ENCODE results near the gene OR5AS1. TPM values are rescaled to one million over a fixed set of nuclear protein-coding genes. Genes with fewer than 3 reads are reported as not detected.
"Not testable (repeated sequence)": the region's sequence is repeated elsewhere in the genome, so short reads cannot be mapped to it uniquely, and the experiment has no call there.

Gene OR5AS1
- total RNA-seq, 4 donors from 2014 or later: not detected

- intact Hi-C loops (cut with DNase I; ENCODE audit: low total_unique reads): no loop called here
- TF ChIP-seq, protein P1, sequence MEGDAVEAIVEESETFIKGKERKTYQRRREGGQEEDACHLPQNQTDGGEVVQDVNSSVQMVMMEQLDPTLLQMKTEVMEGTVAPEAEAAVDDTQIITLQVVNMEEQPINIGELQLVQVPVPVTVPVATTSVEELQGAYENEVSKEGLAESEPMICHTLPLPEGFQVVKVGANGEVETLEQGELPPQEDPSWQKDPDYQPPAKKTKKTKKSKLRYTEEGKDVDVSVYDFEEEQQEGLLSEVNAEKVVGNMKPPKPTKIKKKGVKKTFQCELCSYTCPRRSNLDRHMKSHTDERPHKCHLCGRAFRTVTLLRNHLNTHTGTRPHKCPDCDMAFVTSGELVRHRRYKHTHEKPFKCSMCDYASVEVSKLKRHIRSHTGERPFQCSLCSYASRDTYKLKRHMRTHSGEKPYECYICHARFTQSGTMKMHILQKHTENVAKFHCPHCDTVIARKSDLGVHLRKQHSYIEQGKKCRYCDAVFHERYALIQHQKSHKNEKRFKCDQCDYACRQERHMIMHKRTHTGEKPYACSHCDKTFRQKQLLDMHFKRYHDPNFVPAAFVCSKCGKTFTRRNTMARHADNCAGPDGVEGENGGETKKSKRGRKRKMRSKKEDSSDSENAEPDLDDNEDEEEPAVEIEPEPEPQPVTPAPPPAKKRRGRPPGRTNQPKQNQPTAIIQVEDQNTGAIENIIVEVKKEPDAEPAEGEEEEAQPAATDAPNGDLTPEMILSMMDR (IDR thresholded peaks at IDR 0.05): no peak
- TF ChIP-seq POLR2A (IDR thresholded peaks at IDR 0.05): no peak
- H3K27me3 ChIP-seq: no peaks in the 10 kb centered on the region
- H3K36me3 ChIP-seq: no peaks in the 10 kb centered on the region
- H3K4me1 ChIP-seq: no peaks in the 10 kb centered on the region
- no peak for DNase-seq
- no peaks in the 10 kb centered on the region for H3K9me3 ChIP-seq
- H3K4me3 ChIP-seq: no peak overlapping the region
- H3K27ac ChIP-seq: no peak overlapping the region
Observed at GRCh38 chr11:56048480-56048879, 21.0 kb downstream of the OR5AS1 start.

DNA sequence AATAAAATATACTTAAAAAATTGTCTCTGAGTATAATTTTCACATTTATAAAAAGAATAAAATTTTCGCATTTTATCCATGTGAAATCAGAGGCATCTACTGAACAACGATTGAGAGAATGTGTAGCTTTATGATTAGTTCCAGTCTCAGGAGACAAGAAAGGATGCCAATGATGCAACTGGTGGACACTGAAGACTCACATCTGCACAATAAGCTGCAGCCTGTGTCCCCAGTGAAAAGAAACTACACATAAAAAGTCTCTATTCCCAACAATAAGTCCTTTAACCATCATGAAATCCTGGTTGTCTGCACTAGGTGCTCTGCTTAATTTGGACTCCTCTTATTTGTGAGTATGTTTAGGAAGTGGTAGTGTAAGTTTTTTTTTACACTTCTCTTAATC is 22.0 kb downstream of the OR5AS1 start:
- no peaks in the 10 kb centered on the region for H3K4me1 ChIP-seq
- TF ChIP-seq POLR2A (IDR thresholded peaks at IDR 0.05): no peak
- TF ChIP-seq, protein P1 (IDR thresholded peaks at IDR 0.05): no peak
- H3K9me3 ChIP-seq: no peaks in the 10 kb centered on the region
- H3K4me3 ChIP-seq: no peak overlapping the region
- no peak overlapping the region for H3K27ac ChIP-seq
- intact Hi-C loops (cut with DNase I; ENCODE audit: low total_unique reads): no loop called here
- no peaks in the 10 kb centered on the region for H3K36me3 ChIP-seq
- no peaks in the 10 kb centered on the region for H3K27me3 ChIP-seq
- no peak for DNase-seq

DNA sequence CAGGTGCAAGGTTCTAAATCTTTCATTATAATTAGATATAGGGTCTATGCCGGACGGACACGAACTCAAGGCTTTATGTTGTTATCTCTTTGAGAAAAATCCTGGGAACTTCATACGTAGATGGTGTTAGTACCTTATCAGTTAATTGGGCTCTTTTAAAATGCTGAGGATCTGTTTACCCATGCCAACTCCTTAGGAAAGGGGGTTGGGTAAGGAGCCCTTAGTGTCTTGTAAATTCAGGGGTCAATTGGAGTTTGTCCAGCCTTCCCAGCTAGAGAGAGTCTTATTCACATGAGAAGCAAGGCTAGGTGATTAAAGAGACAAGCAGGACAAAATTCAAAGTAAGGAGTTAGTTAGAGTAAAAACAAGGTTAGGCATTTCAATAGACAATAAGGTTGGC is 28.9 kb downstream of the OR5AS1 start:
- intact Hi-C loops (cut with DNase I; ENCODE audit: low total_unique reads); DNase-seq; H3K4me3 ChIP-seq; H3K9me3 ChIP-seq; H3K36me3 ChIP-seq; H3K27ac ChIP-seq; H3K27me3 ChIP-seq; H3K4me1 ChIP-seq: not testable (repeated sequence)

- H3K36me3 ChIP-seq; DNase-seq; H3K4me1 ChIP-seq; intact Hi-C loops (cut with DNase I; ENCODE audit: low total_unique reads); H3K27me3 ChIP-seq; H3K4me3 ChIP-seq; H3K27ac ChIP-seq; H3K9me3 ChIP-seq: not testable (repeated sequence)
Observed at GRCh38 chr11:56057661-56058237, 30.3 kb downstream of the OR5AS1 start.

GRCh38 chr11:56058260-56058780 is 30.9 kb downstream of the OR5AS1 start:
- H3K36me3 ChIP-seq; intact Hi-C loops (cut with DNase I; ENCODE audit: low total_unique reads); H3K27ac ChIP-seq; H3K9me3 ChIP-seq; H3K4me3 ChIP-seq; DNase-seq; H3K4me1 ChIP-seq; H3K27me3 ChIP-seq: not testable (repeated sequence)

DNA sequence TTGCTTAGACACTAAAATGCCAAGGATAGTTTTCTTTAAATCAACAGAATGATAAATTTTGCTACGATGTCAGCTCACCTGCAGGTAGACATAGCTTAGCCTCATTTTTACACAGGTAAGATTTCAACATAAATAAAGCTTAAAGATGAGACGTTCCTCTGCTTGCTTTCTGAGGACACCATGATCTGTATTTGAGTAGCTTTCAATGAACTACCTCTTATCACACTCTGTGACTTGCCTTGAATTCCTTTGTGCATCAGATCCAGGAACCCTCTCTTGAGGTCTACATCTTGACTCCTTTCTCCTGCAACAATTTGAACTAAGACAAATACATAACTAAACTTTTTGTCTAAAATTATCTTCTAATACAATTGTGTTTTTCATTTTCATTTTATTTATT is 39.5 kb downstream of the OR5AS1 start:
- H3K27me3 ChIP-seq: no peaks in the 10 kb centered on the region
- no peak overlapping the region for H3K27ac ChIP-seq
- no peaks in the 10 kb centered on the region for H3K4me1 ChIP-seq
- H3K9me3 ChIP-seq: no peaks in the 10 kb centered on the region
- peaks cover 0 to 3% of the 10 kb centered on the region in 2 donors for H3K36me3 ChIP-seq
- DNase-seq: no peak
- TF ChIP-seq, protein P1 (IDR thresholded peaks at IDR 0.05): no peak
- no peak for TF ChIP-seq POLR2A (IDR thresholded peaks at IDR 0.05)
- intact Hi-C loops (cut with DNase I; ENCODE audit: low total_unique reads): no loop called here
- no peak overlapping the region for H3K4me3 ChIP-seq

Other genes starting within 250 kb of the OR5AS1 start
- not detected for gene OR5D14, start 232.1 kb upstream of the OR5AS1 start, total RNA-seq
- not detected for gene OR5L1, start 216.3 kb upstream of the OR5AS1 start, total RNA-seq
- not detected for gene OR5D18, start 208.0 kb upstream of the OR5AS1 start, total RNA-seq
- gene OR5L2, start 200.4 kb upstream of the OR5AS1 start, total RNA-seq: not detected
- gene OR5D16, start 188.9 kb upstream of the OR5AS1 start, total RNA-seq: not detected
- gene TRIM51, start 144.4 kb upstream of the OR5AS1 start, total RNA-seq: not detected
- not detected for gene OR5W2, start 113.1 kb upstream of the OR5AS1 start, total RNA-seq
- gene OR5I1, start 91.3 kb upstream of the OR5AS1 start, total RNA-seq: not detected
- gene OR10AG1, start 57.7 kb upstream of the OR5AS1 start, total RNA-seq: not detected
- not detected for gene OR5F1, start 33.0 kb upstream of the OR5AS1 start, total RNA-seq
- not detected for gene OR8I2, start 65.7 kb downstream of the OR5AS1 start, total RNA-seq
- gene OR8H2, start 76.0 kb downstream of the OR5AS1 start, total RNA-seq: not detected
- gene OR8H3, start 94.7 kb downstream of the OR5AS1 start, total RNA-seq: not detected
- not detected for gene OR8J3, start 112.5 kb downstream of the OR5AS1 start, total RNA-seq
- not detected for gene OR8K5, start 132.7 kb downstream of the OR5AS1 start, total RNA-seq
- not detected for gene OR5J2, start 149.0 kb downstream of the OR5AS1 start, total RNA-seq
- not detected for gene OR5T2, start 206.6 kb downstream of the OR5AS1 start, total RNA-seq
- gene OR5T3, start 224.6 kb downstream of the OR5AS1 start, total RNA-seq: not detected
- not detected for gene OR5T1, start 246.5 kb downstream of the OR5AS1 start, total RNA-seq